ENCODE data around the gene HDAC11.

Gene HDAC11

DNA sequence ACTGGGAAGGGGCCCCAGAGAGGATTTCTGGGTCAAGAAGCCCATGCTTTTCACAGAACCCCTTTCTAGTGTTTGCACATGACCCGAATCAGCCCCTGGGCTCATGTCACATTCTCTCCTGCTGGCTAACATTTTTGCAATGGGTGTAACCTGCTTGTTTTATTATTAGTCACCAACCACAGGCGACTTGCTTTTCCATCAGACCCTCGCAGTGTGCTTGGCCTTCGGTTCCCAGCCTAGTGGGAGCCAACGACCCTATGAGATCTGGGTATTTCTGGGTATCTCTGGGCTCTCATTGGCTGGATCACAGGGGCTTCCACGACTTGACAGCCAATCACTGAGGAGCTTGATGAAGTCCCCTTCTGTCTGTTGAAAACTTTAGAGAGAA lies 57.8 kb downstream of the HDAC11 start:
- ChIA-PET POLR2A (no interaction called here), CTCF (interaction anchor here (1.2 kb wide), 1 partner anchor 42 kb away, joined by 3 read pairs; no protein-coding TSS in a partner anchor)
- no peak for DNase-seq (ENCODE audit: extremely low spot score)
- TF ChIP-seq CTCF (IDR thresholded peaks at IDR 0.05; ENCODE audit: control extremely low read depth, extremely low read depth, low read depth, missing control alignments), result no peak

- DNase-seq (ENCODE audit: extremely low spot score), result no peak
- POLR2A ChIA-PET, result no interaction called here
- TF ChIP-seq CTCF (IDR thresholded peaks at IDR 0.05; ENCODE audit: control extremely low read depth, extremely low read depth, low read depth, missing control alignments), result no peak
- CTCF ChIA-PET, result no interaction called here
Observed at GRCh38 chr3:13538520-13539291, 58.6 kb downstream of the HDAC11 start.

GRCh38 chr3:13539292-13539638 lies 59.2 kb downstream of the HDAC11 start:
- no peak for TF ChIP-seq CTCF (IDR thresholded peaks at IDR 0.05; ENCODE audit: control extremely low read depth, extremely low read depth, low read depth, missing control alignments)
- CTCF ChIA-PET, result no interaction called here
- POLR2A ChIA-PET, result no interaction called here
- no peak for DNase-seq (ENCODE audit: extremely low spot score)

DNA sequence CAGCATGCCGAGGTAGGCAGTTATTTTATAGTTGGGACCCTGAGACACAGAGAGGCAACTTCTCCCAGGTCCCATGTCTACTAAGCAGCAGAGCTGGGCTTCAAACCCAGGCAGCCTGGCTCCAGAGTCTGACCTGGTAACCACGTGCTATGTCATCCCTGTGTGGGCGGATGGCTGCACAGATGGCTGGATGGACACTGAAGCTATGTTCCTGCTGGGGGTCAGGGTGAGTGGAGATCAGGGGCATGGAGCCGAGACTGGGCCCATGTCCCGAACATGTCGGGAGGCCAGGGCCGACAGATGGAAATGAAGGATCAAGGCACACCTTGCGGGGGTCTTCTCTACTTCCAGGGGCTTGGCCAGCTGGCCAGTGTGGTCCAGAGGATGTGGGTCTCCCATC lies 59.6 kb downstream of the HDAC11 start:
- TF ChIP-seq CTCF (IDR thresholded peaks at IDR 0.05; ENCODE audit: control extremely low read depth, extremely low read depth, low read depth, missing control alignments), result no peak
- POLR2A ChIA-PET, result no interaction called here
- no peak for DNase-seq (ENCODE audit: extremely low spot score)
- CTCF ChIA-PET, result no interaction called here

DNA sequence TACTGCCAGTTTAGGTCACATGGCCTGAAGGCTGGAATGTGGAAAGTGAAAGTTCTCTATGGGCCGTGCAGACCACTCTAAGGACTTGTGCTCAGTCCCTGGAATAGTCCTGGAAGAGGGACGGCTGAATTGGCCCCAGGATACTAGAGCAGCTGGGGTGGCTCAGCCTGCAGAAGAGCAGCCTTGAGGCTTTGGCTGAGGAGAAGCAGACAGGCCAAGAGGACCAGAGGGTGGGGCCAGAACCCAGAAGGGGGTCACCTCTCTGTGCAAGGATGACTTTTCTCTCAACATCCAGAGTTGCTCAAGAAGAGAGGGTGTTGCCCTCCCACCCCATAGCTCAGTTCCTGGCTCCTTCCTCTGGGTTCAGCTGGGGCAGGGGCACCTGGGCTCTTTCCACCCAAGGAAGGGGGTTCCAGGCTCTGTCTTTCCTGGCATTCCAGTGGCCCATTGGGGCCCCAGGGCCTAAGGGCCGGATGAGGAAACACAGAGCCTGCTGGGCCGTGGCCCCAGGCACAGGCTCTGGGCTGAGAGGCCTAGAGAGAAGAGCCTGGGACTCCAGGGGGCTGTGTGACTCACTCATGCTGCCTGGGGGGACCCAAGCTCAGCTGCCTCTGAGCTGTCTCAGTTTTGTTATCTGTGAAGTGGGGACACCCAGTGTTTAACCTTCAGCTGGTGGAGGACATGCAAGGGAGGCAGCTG lies 60.3 kb downstream of the HDAC11 start:
- POLR2A ChIA-PET, result no interaction called here
- no peak for DNase-seq (ENCODE audit: extremely low spot score)
- CTCF ChIA-PET, result no interaction called here
- no peak for TF ChIP-seq CTCF (IDR thresholded peaks at IDR 0.05; ENCODE audit: control extremely low read depth, extremely low read depth, low read depth, missing control alignments)

- TF ChIP-seq CTCF (IDR thresholded peaks at IDR 0.05; ENCODE audit: control extremely low read depth, extremely low read depth, low read depth, missing control alignments), result no peak
- DNase-seq (ENCODE audit: extremely low spot score), result no peak
- POLR2A ChIA-PET, result no interaction called here
- CTCF ChIA-PET, result no interaction called here
Observed at GRCh38 chr3:13541691-13542090, 61.6 kb downstream of the HDAC11 start.

All from GM10248 (cell line).